ENCODE results near the gene CALU. TPM values are rescaled to one million over a fixed set of nuclear protein-coding genes. Genes with fewer than 3 reads are reported as not detected.
A peak's percentile ranks its signal among the peaks of the same experiment; 100 is the strongest.

The CALU gene
- total and polyA plus RNA-seq, 4 donors, result 23.9 to 115 (median 99.0) TPM

DNA sequence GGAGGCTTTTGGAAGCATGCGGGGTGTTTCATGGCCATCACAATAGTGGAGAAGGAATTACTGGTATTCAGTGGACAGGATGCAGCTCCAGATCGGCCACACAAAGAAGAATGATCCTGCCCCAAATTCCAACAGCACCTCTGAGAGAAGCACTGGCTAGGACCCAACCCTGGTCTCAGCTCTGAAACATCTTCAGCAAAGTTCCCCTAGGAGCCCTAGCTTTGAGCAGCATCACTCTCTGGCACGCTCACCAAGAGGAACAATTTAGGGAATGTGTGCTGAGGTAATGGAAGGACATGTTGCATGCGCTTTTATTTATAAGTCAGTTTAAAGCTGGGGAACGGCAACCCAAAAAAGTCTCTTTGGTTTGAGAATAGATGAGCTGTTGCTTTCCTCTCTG, 42.0 kb downstream of the CALU start:
- Histone ChIP-seq H3K9ac (ENCODE audit: insufficient read depth in 1 of 2, low read length in 2 of 2) (no peak overlapping the region), H3K36me3 (ENCODE audit: control insufficient read depth in 4 of 4, insufficient read depth in 4 of 4, low read length in 4 of 4) (no peaks in the 10 kb centered on the region), H3K27me3 (ENCODE audit: control insufficient read depth in 3 of 3, insufficient read depth in 3 of 3, low read length in 2 of 3) (no peaks in the 10 kb centered on the region), H3K4me3 (no peak overlapping the region), H3K4me1 (ENCODE audit: control insufficient read depth in 5 of 5, insufficient read depth in 5 of 5, low read length in 5 of 5) (peaks cover 0 to 8% (median 0%) of the 10 kb centered on the region in 5 donors), H3K27ac (ENCODE audit: low read depth in 1 of 2, low read length in 1 of 2) (no peak overlapping the region), H3K9me3 (ENCODE audit: control insufficient read depth in 4 of 4, insufficient read depth in 3 of 4, low read length in 3 of 4) (peaks cover 0 to 5% (median 0%) of the 10 kb centered on the region in 4 donors)
- ATAC-seq (ENCODE audit: insufficient read depth, low FRiP score), result no peak
- TF ChIP-seq, protein P1, sequence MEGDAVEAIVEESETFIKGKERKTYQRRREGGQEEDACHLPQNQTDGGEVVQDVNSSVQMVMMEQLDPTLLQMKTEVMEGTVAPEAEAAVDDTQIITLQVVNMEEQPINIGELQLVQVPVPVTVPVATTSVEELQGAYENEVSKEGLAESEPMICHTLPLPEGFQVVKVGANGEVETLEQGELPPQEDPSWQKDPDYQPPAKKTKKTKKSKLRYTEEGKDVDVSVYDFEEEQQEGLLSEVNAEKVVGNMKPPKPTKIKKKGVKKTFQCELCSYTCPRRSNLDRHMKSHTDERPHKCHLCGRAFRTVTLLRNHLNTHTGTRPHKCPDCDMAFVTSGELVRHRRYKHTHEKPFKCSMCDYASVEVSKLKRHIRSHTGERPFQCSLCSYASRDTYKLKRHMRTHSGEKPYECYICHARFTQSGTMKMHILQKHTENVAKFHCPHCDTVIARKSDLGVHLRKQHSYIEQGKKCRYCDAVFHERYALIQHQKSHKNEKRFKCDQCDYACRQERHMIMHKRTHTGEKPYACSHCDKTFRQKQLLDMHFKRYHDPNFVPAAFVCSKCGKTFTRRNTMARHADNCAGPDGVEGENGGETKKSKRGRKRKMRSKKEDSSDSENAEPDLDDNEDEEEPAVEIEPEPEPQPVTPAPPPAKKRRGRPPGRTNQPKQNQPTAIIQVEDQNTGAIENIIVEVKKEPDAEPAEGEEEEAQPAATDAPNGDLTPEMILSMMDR (IDR thresholded peaks at IDR 0.05; ENCODE audit: control extremely low read depth, extremely low read depth), result no peak
- 85% methylated on average over 5 of the region's 5 CpGs for WGBS, 2 donors
- DNase-seq, result no peak

DNA sequence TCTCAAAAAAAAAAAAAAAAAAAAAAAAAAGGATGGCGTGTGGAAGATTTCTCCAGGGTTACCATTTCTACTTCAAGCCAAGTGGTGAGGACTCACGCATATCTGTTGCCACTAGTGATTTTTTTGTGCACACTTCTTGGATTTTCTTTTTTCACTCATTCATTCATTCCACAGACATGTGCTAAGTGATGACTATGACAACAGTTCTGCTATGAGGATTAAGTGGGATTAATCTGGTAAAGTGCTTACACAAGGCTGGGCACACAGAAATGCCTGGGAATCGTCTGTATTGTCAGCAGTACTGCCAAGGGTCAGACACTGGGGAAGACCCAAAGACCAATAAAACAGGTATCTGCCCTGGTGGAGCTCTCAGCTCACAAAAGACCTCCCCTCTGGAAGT, 42.7 kb downstream of the CALU start:
- WGBS, 2 donors, result 73 to 85% methylated on average over 3 of the region's 3 CpGs
- ATAC-seq (ENCODE audit: insufficient read depth, low FRiP score), result no peak
- TF ChIP-seq, protein P1 (IDR thresholded peaks at IDR 0.05; ENCODE audit: control extremely low read depth, extremely low read depth), result no peak

DNA sequence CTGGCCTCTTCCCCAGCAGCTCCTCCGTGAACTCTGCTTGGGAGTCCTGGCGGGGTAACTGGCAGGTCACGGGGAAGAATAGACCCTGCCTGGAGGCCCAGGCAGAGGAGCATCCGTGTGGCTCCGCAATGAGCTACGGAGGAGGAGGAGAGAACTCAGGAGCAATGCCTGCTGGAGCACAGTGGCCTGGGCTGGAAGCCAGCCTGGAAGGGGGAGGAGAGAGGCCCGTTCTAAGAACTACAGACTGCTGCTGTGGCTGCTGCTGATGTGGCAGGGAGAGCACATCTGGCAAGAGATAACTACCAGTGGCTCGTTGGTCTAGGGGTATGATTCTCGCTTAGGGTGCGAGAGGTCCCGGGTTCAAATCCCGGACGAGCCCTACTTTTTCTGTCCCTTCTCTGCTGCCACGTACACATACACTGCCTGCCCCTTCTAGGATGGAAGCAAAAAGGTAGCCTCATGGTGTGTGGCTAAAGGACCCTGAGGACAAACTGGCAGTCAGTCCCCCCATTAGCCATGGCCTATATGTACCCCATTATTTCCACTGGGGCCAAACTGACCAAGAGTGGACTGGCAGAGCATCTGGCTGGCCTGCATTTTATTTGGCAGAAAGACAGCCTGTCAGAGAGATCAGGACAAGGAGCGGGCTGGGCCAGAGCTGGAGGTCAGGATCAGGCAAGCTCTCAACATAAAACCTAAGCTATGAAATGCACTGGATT, 44.1 kb downstream of the CALU start:
- peak; percentile 92 to 95 (median 92) for DNase-seq
- Histone ChIP-seq H3K27me3 (ENCODE audit: control insufficient read depth in 3 of 3, insufficient read depth in 3 of 3, low read length in 2 of 3) (no peaks in the 10 kb centered on the region), H3K4me1 (ENCODE audit: control insufficient read depth in 5 of 5, insufficient read depth in 5 of 5, low read length in 5 of 5) (peaks cover 0 to 8% (median 0%) of the 10 kb centered on the region in 5 donors), H3K36me3 (ENCODE audit: control insufficient read depth in 4 of 4, insufficient read depth in 4 of 4, low read length in 4 of 4) (no peaks in the 10 kb centered on the region), H3K9me3 (ENCODE audit: control insufficient read depth in 4 of 4, insufficient read depth in 3 of 4, low read length in 3 of 4) (peaks cover 0 to 2% (median 0%) of the 10 kb centered on the region in 4 donors), H3K4me3 (no peak overlapping the region), H3K9ac (ENCODE audit: insufficient read depth in 1 of 2, low read length in 2 of 2) (no peak overlapping the region), H3K27ac (ENCODE audit: low read depth in 1 of 2, low read length in 1 of 2) (no peak overlapping the region)
- WGBS, 2 donors, result 61 to 69% methylated on average over 15 of the region's 15 CpGs
- TF ChIP-seq, protein P1 (IDR thresholded peaks at IDR 0.05; ENCODE audit: control extremely low read depth, extremely low read depth), result no peak
- ATAC-seq (ENCODE audit: insufficient read depth, low FRiP score), result no peak

More for the DNA sequence above, 42.7 kb downstream of the CALU start:
- DNase-seq, result no peak
- Histone ChIP-seq H3K36me3 (ENCODE audit: control insufficient read depth in 4 of 4, insufficient read depth in 4 of 4, low read length in 4 of 4) (no peaks in the 10 kb centered on the region), H3K27ac (ENCODE audit: low read depth in 1 of 2, low read length in 1 of 2) (no peak overlapping the region), H3K9me3 (ENCODE audit: control insufficient read depth in 4 of 4, insufficient read depth in 3 of 4, low read length in 3 of 4) (peaks cover 0 to 2% (median 0%) of the 10 kb centered on the region in 4 donors), H3K9ac (ENCODE audit: insufficient read depth in 1 of 2, low read length in 2 of 2) (no peak overlapping the region), H3K4me3 (no peak overlapping the region), H3K4me1 (ENCODE audit: control insufficient read depth in 5 of 5, insufficient read depth in 5 of 5, low read length in 5 of 5) (peaks cover 0 to 8% (median 0%) of the 10 kb centered on the region in 5 donors), H3K27me3 (ENCODE audit: control insufficient read depth in 3 of 3, insufficient read depth in 3 of 3, low read length in 2 of 3) (no peaks in the 10 kb centered on the region)
